Hepatocyte (in vitro differentiated cells): ENCODE results near the gene CELF4. TPM values are rescaled to one million over a fixed set of nuclear protein-coding genes. Genes with fewer than 3 reads are reported as not detected.

Source experiments
- DNase-seq: peaks from one replicate; pipeline ENCODE4 v3.0.0-alpha.2; 2016; ENCODE audit warnings: low spot score
- H2AFZ ChIP-seq: fragments of 200-600 bp; sonication (generic); 2 replicates; pipeline ENCODE4 v1.6.0; 2016; ENCODE audit warnings: antibody characterized with exemption, mild to moderate bottlenecking
- H3K27ac ChIP-seq: fragments of 200-600 bp; sonication (generic); 2 replicates; pipeline ENCODE4 v1.5.1; 2016; ENCODE audit warnings: mild to moderate bottlenecking
- H3K27me3 ChIP-seq: fragments of 200-600 bp; sonication (generic); 2 replicates; pipeline ENCODE4 v1.6.1; 2016
- H3K36me3 ChIP-seq: fragments of 200-600 bp; sonication (generic); replicated peaks from 2 replicates; pipeline ENCODE4 v1.5.1; 2016; ENCODE audit warnings: low read depth; ENCODE audit not compliant: insufficient read depth
- H3K4me1 ChIP-seq: fragments of 200-600 bp; sonication (generic); 2 replicates; pipeline ENCODE4 v1.5.1; 2016; ENCODE audit warnings: mild to moderate bottlenecking, moderate library complexity; ENCODE audit not compliant: insufficient read depth
- H3K4me2 ChIP-seq: fragments of 200-600 bp; sonication (generic); 2 replicates; pipeline ENCODE4 v1.6.0; 2016
- H3K4me3 ChIP-seq: fragments of 200-600 bp; sonication (generic); 2 replicates; pipeline ENCODE4 v1.5.1; 2016; ENCODE audit warnings: mild to moderate bottlenecking
- H3K79me2 ChIP-seq: fragments of 200-600 bp; sonication (generic); 2 replicates; pipeline ENCODE4 v1.6.0; 2017; ENCODE audit warnings: mild to moderate bottlenecking
- H3K9me2 ChIP-seq: fragments of 200-600 bp; sonication (generic); replicated peaks from 2 replicates; pipeline ENCODE4 v1.6.0; 2017; ENCODE audit warnings: mild to moderate bottlenecking; ENCODE audit not compliant: insufficient read depth
- H3K9me3 ChIP-seq: fragments of 200-600 bp; sonication (generic); 2 replicates; pipeline ENCODE4 v1.5.1; 2016; ENCODE audit warnings: low read depth, mild to moderate bottlenecking
- H4K20me1 ChIP-seq: fragments of 200-600 bp; sonication (generic); 2 replicates; pipeline ENCODE4 v1.6.0; 2016; ENCODE audit warnings: mild to moderate bottlenecking; ENCODE audit not compliant: insufficient read depth, poor library complexity, severe bottlenecking
- CTCF ChIP-seq: fragments of 200-600 bp; sonication (generic); IDR thresholded peaks from 2 replicates; pipeline ENCODE4 v1.5.1; 2016; ENCODE audit warnings: antibody characterized with exemption, mild to moderate bottlenecking; ENCODE audit not compliant: poor library complexity
- EZH2 ChIP-seq: fragments of 200-600 bp; sonication (generic); IDR thresholded peaks from 2 replicates; pipeline ENCODE4 v1.6.1; 2016; ENCODE audit warnings: antibody characterized with exemption, mild to moderate bottlenecking, borderline replicate concordance
- EZH2phosphoT487 ChIP-seq: fragments of 200-600 bp; sonication (generic); IDR thresholded peaks from one replicate; pipeline ENCODE4 v1.6.1; 2018; ENCODE audit warnings: antibody characterized with exemption, mild to moderate bottlenecking, low read depth, moderate library complexity; ENCODE audit not compliant: unreplicated experiment, severe bottlenecking
- WGBS: methylation state at CpG from one replicate; pipeline ENCODE4 v1.1.6; 2016; ENCODE audit warnings: low lambda C conversion rate; ENCODE audit errors: missing lambda C conversion rate; 5-methylcytosine and 5-hydroxymethylcytosine counted together
- polyA plus RNA-seq: library from polyadenylated mRNA; unstranded; fragments of >200 nt; fragmentation: Nextera tagmentation; extraction: Ambion mirVana; gene quantifications from 2 replicates; pipeline ENCODE4 v1.2.1, GENCODE V29; 2016
- total RNA-seq: library from RNA; depleted of rRNA; stranded (reverse); fragments of >200 nt; gene quantifications from 2 replicates; pipeline ENCODE4 v1.2.3, GENCODE V29; 2014

The CELF4 gene
- total and polyA plus RNA-seq, 2 experiments from 2014 or later, result 1.3 to 2.9 TPM

- TF ChIP-seq EZH2phosphoT487 (no peak), CTCF (no peak), EZH2 (no peak)
- no peak overlapping the region for H2AFZ ChIP-seq
- H3K9me2 ChIP-seq, result no peaks in the 10 kb centered on the region
Measured at GRCh38 chr18:37380546-37381110, 185.0 kb downstream of the CELF4 start.

DNA sequence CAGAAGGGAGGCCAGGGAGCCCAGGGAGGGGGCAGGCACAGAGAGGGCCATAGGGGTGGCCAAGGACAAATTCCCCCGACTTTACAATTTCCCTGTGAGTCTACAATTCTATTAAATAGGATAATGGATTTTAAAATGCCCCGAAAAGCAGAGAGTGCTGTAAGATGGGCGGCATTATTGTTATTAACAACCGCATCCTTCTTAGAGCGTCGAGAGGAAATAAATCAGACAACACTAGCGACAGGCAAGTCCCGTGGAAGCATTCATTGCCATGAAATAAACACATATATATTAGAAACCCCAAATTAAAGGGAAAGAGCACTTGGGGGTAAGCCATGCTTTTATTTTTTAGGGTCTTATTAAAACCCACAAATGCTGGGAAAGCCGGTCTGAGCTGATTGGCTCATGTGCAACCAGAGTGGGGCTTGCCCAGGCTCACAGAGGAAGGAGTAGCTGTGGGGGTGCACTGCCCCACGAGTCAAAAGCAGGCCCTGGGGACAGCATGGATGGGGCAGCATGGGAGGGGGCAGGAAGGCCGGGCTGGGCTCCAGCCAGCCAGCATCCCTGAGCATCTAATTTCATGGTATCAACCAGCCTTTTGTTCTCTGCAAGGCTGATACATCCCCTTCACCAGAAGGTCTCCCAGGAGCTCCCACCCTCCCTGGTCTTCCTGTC, 187.1 kb downstream of the CELF4 start:
- peaks cover 25% of the 10 kb centered on the region for H3K27me3 ChIP-seq
- 69% methylated on average over 11 of the region's 11 CpGs for whole genome bisulfite sequencing
- no peaks in the 10 kb centered on the region for H3K4me1 ChIP-seq
- H3K9me2 ChIP-seq, result no peaks in the 10 kb centered on the region
- TF ChIP-seq EZH2phosphoT487 (no peak), CTCF (no peak)
- no peak overlapping the region for H3K27ac ChIP-seq
- DNase-seq, result no peak
- H4K20me1 ChIP-seq, result no peaks in the 10 kb centered on the region
- H2AFZ ChIP-seq, result no peak overlapping the region
- H3K4me3 ChIP-seq, result no peak overlapping the region
- H3K36me3 ChIP-seq, result no peaks in the 10 kb centered on the region
- no peak overlapping the region for H3K4me2 ChIP-seq
- no peaks in the 10 kb centered on the region for H3K9me3 ChIP-seq
- no peaks in the 10 kb centered on the region for H3K79me2 ChIP-seq

More at GRCh38 chr18:37380546-37381110, 185.0 kb downstream of the CELF4 start:
- Histone ChIP-seq H3K4me3 (no peak overlapping the region), H3K27ac (no peak overlapping the region), H3K4me2 (no peak overlapping the region), H3K27me3 (peaks cover 19% of the 10 kb centered on the region), H4K20me1 (no peaks in the 10 kb centered on the region), H3K9me3 (no peaks in the 10 kb centered on the region), H3K36me3 (no peaks in the 10 kb centered on the region), H3K79me2 (no peaks in the 10 kb centered on the region), H3K4me1 (no peaks in the 10 kb centered on the region)
- no peak for DNase-seq

DNA sequence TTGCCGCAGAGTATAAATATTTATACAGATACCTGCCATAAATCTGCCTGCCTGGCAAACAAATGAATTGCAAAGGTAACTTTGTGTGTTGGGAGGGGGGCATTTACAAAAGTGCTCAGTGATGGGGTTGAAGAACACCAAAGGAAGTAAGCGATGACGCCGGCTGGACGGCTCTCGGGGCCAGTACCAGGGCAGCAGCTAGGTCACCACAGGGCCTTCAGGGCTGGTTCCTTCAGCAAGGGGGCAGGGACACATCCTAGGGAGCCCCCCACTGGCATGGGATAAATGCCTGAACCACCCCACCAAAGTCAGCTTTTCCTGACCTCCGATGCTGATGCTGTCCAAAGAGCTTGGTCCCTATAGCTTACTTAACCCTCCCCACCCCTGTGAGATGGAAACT, 190.4 kb downstream of the CELF4 start:
- Histone ChIP-seq H3K27ac (no peak overlapping the region), H2AFZ (no peak overlapping the region), H3K36me3 (no peaks in the 10 kb centered on the region), H3K9me2 (no peaks in the 10 kb centered on the region), H4K20me1 (no peaks in the 10 kb centered on the region), H3K9me3 (no peaks in the 10 kb centered on the region), H3K27me3 (peaks cover 31% of the 10 kb centered on the region), H3K4me1 (no peaks in the 10 kb centered on the region), H3K4me2 (no peak overlapping the region), H3K4me3 (no peak overlapping the region), H3K79me2 (no peaks in the 10 kb centered on the region)
- 68% methylated on average over 7 of the region's 7 CpGs for WGBS
- no peak for DNase-seq
- TF ChIP-seq EZH2phosphoT487, result no peak

DNA sequence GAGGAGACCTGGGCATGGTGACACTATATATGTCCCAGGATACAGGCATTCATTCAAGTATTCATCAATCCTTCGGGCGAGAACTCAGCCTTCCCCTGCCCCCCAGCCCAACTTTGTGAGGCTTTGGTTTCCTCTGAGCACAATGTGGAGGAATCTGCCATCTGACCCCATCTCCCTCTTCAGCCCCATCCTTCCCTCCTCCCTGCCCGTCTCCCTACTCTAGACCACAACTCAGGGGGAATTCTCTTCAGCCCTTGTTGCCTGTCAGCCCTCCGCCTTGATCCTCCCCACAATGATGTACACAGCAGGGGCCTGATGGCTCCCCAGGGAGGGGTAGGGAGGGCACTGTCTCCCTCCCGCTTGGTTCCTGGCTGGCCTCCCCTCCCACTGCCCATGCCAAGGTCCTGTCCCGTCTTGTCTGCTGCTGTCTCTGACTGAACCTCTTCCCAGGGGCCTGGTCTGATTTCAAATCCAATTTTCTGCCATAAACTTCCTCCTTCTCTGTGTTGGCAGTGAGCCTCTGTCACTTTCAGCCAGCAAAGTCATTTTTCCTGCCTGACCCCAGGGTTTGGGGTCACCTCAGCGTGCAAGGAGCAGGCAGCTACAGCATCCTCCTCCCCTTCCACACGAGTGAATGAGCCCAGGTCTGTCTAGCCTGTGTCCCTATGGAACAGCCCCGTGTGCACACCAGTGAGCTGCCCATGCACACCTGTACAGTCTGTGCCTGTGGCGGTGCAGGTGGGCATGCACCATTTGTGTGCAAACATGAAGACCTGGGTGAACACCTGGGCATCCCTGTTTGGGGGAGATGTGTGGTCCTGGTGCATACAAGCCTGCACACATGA, 197.3 kb downstream of the CELF4 start:
- Histone ChIP-seq H3K4me3 (no peak overlapping the region), H2AFZ (no peak overlapping the region), H3K27ac (no peak overlapping the region), H4K20me1 (no peaks in the 10 kb centered on the region), H3K27me3 (peaks cover 31% of the 10 kb centered on the region), H3K4me1 (no peaks in the 10 kb centered on the region), H3K4me2 (no peak overlapping the region), H3K36me3 (no peaks in the 10 kb centered on the region), H3K9me2 (no peaks in the 10 kb centered on the region), H3K9me3 (no peaks in the 10 kb centered on the region), H3K79me2 (no peaks in the 10 kb centered on the region)
- TF ChIP-seq EZH2phosphoT487 (no peak), EZH2 (no peak), CTCF (no peak)
- no peak for DNase-seq
- 73% methylated on average over 10 of the region's 10 CpGs for WGBS
